Activated CD4-positive, alpha-beta memory T cell treated with anti-CD3 and anti-CD28 coated beads for 36 hours (primary cell): Measurements from ENCODE around the gene SLC12A2. TPM values are rescaled to one million over a fixed set of nuclear protein-coding genes. Genes with fewer than 3 reads are reported as not detected.

Experiments used
- CTCF ChIA-PET: fragments of 350-600 bp; sonication (Branson Sonifier 250); formaldehyde crosslinking; loops from one replicate; lab custom pipeline; 2021; ENCODE audit warnings: antibody characterized with exemption, inconsistent platforms; lab: Charles Lee
- POLR2A ChIA-PET: fragments of 350-600 bp; sonication (Branson Sonifier 250); formaldehyde crosslinking; loops from one replicate; lab custom pipeline; 2021; ENCODE audit warnings: antibody characterized with exemption; lab: Charles Lee
- DNase-seq: peaks from one replicate; pipeline ENCODE4 v3.0.0-alpha.2; 2020
- H3K27ac Mint-ChIP-seq: one replicate; pipeline ENCODE4 v1.8.0; 2021; ENCODE audit warnings: mixed read lengths
- H3K27me3 Mint-ChIP-seq: one replicate; pipeline ENCODE4 v1.8.0; 2021; ENCODE audit warnings: mixed read lengths
- H3K36me3 Mint-ChIP-seq: one replicate; pipeline ENCODE4 v1.8.0; 2021; ENCODE audit warnings: mixed read lengths
- H3K4me1 Mint-ChIP-seq: one replicate; pipeline ENCODE4 v1.8.0; 2021; ENCODE audit warnings: low read depth, mixed read lengths
- H3K4me3 Mint-ChIP-seq: one replicate; pipeline ENCODE4 v1.8.0; 2021; ENCODE audit warnings: mild to moderate bottlenecking, mixed read lengths
- H3K9me3 Mint-ChIP-seq: one replicate; pipeline ENCODE4 v1.8.0; 2021; ENCODE audit warnings: mixed read lengths
- intact Hi-C: fragments of 100-400 bp; cut with micrococcal nuclease; formaldehyde crosslinking; loops from one replicate; pipeline ENCODE4 v1.15.1; 2023
- total RNA-seq, 2 experiments: library from RNA; stranded (reverse); gene quantifications; one replicate each; pipeline ENCODE4 v1.2.3, GENCODE V29; 2021

SLC12A2 gene
- total RNA-seq, 2 experiments from 2014 or later, result 9.7 to 9.9 TPM

DNA sequence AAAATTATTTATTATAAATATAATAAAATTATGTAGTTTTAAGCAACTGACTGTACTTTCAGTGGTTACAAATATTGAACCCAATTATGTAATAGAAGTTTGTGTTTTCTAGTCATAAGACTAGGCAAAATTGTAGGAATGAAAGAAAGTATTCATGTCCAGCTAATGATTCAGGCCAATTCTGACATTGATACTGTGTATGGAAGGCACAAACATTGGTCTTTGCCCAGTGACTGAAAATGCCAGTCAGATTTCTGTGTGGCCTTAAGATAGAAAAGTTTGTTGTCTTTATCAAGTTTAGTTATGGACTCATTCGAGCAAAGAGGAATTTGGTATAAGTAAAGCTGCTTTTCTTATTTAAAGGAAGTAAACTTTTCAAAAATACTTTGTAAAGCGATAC, 60.3 kb downstream of the SLC12A2 start:
- CTCF ChIA-PET, result no interaction called here
- H3K27ac Mint-ChIP-seq, result no peak overlapping the region
- H3K27me3 Mint-ChIP-seq, result no peaks in the 10 kb centered on the region
- POLR2A ChIA-PET, result no interaction called here
- H3K4me3 Mint-ChIP-seq, result no peak overlapping the region
- H3K36me3 Mint-ChIP-seq, result peaks cover 22% of the 10 kb centered on the region
- H3K4me1 Mint-ChIP-seq, result no peaks in the 10 kb centered on the region
- intact Hi-C loops, result no loop called here
- no peaks in the 10 kb centered on the region for H3K9me3 Mint-ChIP-seq
- no peak for DNase-seq

DNA sequence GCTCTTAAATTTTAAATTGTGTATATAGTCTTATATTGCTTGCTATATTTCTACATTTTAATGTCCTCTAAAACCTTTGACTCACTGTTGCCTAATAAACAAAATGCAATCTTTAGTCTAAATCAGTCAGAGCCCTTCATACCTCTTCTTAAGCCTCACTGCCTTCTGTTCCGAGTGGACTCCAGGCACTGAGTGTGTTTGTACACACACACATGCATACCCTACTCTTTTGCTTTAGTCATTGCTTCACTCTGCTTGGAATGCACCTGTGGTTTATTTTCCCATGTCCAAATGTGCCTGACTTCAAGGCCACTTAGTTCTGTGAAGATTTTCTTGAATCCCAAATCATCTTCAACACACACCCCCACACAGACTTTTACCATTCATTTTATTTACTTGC, 60.9 kb downstream of the SLC12A2 start:
- Mint-ChIP-seq H3K27me3 (no peaks in the 10 kb centered on the region), H3K4me3 (no peak overlapping the region), H3K36me3 (peaks cover 26% of the 10 kb centered on the region), H3K9me3 (no peaks in the 10 kb centered on the region), H3K27ac (no peak overlapping the region), H3K4me1 (no peaks in the 10 kb centered on the region)
- DNase-seq, result no peak
- ChIA-PET POLR2A (no interaction called here), CTCF (no interaction called here)
- intact Hi-C loops, result no loop called here

DNA sequence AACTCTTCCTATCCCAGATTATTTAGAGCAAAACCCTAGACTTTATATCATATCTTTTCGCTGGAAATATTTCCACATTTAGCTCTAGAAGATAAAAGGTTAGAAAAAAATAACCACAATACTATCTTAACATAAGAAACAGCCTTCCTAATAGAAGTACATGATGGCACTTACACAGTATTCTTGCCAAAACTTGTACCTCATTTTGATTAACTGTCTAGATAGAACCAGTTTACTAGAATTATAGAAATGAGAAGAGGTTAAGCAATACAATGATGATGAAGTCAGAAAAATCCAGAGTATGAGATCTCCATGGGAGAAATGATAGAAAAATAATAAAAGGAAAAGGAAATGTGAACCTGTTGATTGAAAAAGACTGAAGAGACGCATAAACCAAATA, 63.1 kb downstream of the SLC12A2 start:
- no peaks in the 10 kb centered on the region for H3K4me1 Mint-ChIP-seq
- ChIA-PET CTCF (no interaction called here), POLR2A (no interaction called here)
- peaks cover 27% of the 10 kb centered on the region for H3K36me3 Mint-ChIP-seq
- H3K27ac Mint-ChIP-seq, result no peak overlapping the region
- H3K4me3 Mint-ChIP-seq, result no peak overlapping the region
- no peaks in the 10 kb centered on the region for H3K9me3 Mint-ChIP-seq
- no peaks in the 10 kb centered on the region for H3K27me3 Mint-ChIP-seq
- intact Hi-C loops, result no loop called here
- DNase-seq, result no peak

DNA sequence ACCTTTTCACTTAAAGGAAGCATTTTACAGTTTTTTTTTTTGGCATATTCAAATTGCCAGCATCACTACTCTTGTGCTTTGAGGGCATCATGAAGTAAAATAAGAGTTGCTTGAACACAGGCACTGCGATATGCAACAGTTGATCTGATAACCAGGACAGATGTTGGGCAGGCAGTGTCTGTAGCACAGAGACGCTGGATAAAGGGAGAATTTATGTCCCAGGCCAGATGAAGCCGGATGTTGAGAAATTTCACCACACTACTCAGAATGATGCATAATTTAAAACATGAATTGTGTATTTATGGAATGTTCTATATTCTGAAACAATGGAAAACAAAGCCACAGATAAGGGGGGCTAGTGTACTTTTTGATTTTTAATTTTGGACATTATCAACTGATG, 71.4 kb downstream of the SLC12A2 start:
- ChIA-PET POLR2A (no interaction called here), CTCF (no interaction called here)
- Mint-ChIP-seq H3K36me3 (peaks cover 44% of the 10 kb centered on the region), H3K4me1 (no peaks in the 10 kb centered on the region), H3K9me3 (peaks cover 10% of the 10 kb centered on the region), H3K27me3 (no peaks in the 10 kb centered on the region), H3K27ac (no peak overlapping the region), H3K4me3 (no peak overlapping the region)
- DNase-seq, result no peak
- intact Hi-C loops, result no loop called here

DNA sequence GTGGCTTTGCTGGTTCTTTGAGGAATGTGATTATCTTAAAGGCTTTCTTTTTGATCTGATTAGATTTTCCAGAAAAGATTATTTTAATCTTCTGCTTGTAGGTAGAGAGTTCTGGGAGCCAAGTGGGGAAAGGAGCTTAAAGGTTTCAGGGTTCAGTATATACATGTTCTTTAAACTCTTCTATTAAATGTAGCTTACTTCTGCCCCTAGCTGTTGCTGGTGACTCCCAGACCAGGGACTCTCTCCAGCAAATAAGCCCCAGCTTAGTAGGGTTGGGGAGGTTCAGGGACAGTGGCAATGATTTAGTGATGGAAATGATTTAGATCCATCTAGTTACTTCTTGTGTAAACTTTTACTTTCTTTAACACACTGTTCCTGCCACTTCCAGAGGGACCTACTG, 72.2 kb downstream of the SLC12A2 start:
- Mint-ChIP-seq H3K9me3 (peaks cover 10% of the 10 kb centered on the region), H3K27ac (no peak overlapping the region), H3K4me1 (no peaks in the 10 kb centered on the region), H3K4me3 (no peak overlapping the region), H3K27me3 (no peaks in the 10 kb centered on the region), H3K36me3 (peaks cover 49% of the 10 kb centered on the region)
- ChIA-PET POLR2A (no interaction called here), CTCF (no interaction called here)
- no peak for DNase-seq
- intact Hi-C loops, result no loop called here

DNA sequence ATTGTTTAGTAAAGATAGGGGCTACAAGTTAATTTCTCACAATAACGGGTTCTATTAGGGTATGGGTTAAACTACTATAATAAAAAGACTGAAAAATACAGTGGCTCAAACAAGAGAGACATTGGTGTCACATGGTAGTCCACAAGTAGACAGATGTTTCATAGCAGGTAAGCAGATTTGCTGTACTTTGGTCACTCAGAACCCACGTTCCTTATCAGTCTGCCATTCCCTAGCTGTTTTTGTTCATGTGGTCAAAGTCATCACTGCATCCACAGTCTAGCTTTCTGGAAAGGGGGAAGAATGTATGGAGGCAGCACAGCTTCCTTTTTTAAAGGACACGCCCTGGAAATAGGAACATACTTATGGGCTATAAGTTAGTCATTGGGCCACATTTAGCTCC, 73.0 kb downstream of the SLC12A2 start:
- no peak for DNase-seq
- intact Hi-C loops, result no loop called here
- ChIA-PET POLR2A (no interaction called here), CTCF (no interaction called here)
- Mint-ChIP-seq H3K9me3 (peaks cover 10% of the 10 kb centered on the region), H3K4me1 (no peaks in the 10 kb centered on the region), H3K4me3 (no peak overlapping the region), H3K27me3 (no peaks in the 10 kb centered on the region), H3K27ac (no peak overlapping the region), H3K36me3 (peaks cover 49% of the 10 kb centered on the region)

DNA sequence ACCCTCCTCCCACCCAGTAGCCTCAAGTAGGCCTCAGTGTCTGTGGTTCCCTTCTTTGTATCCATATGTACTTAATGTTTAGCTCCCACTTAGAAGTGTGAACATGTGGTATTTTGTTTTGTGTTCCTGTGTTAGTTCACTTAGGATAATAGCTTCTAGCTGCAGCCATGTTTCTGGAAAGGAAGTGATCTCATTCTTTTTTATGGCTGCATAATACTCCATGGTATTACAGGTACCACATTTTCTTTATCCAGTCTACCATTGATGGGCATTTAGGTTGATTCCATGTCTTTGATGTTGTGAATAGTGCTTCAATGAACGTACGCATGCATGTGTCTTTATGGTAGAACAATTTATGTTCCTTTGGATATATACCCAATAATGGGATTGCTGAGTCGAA, 74.8 kb downstream of the SLC12A2 start:
- H3K4me1 Mint-ChIP-seq, result no peaks in the 10 kb centered on the region
- peaks cover 10% of the 10 kb centered on the region for H3K9me3 Mint-ChIP-seq
- DNase-seq, result no peak
- ChIA-PET CTCF (interaction anchor here (0.8 kb wide), 1 partner anchor 282 kb away, joined by 3 read pairs; no protein-coding TSS in a partner anchor), POLR2A (no interaction called here)
- no peaks in the 10 kb centered on the region for H3K27me3 Mint-ChIP-seq
- no peak overlapping the region for H3K27ac Mint-ChIP-seq
- no peak overlapping the region for H3K4me3 Mint-ChIP-seq
- intact Hi-C loops, result no loop called here
- peaks cover 54% of the 10 kb centered on the region for H3K36me3 Mint-ChIP-seq

DNA sequence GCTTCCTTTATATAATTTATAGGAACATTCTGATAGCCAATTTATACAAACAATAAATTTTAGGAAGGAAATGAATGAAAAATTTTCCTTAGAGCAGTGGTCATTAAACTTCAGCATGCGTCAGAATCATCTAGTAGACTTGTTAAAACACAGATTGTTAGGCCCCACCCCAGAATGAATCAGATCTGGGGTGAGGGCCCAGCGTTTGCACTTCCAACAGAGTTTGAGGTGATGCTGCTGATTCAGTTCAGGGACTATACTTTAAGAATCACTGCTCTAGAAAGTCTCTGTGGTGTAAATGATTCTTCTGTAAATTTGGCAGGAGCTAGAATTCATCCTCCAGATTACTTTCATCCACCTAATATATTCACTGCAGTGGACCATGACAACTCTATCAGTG, 80.4 kb downstream of the SLC12A2 start:
- Mint-ChIP-seq H3K4me1 (no peaks in the 10 kb centered on the region), H3K9me3 (peaks cover 5% of the 10 kb centered on the region), H3K27ac (no peak overlapping the region), H3K4me3 (no peak overlapping the region), H3K27me3 (no peaks in the 10 kb centered on the region), H3K36me3 (peaks cover 35% of the 10 kb centered on the region)
- DNase-seq, result no peak
- CTCF ChIA-PET, result no interaction called here
- intact Hi-C loops, result no loop called here
- POLR2A ChIA-PET, result no interaction called here

DNA sequence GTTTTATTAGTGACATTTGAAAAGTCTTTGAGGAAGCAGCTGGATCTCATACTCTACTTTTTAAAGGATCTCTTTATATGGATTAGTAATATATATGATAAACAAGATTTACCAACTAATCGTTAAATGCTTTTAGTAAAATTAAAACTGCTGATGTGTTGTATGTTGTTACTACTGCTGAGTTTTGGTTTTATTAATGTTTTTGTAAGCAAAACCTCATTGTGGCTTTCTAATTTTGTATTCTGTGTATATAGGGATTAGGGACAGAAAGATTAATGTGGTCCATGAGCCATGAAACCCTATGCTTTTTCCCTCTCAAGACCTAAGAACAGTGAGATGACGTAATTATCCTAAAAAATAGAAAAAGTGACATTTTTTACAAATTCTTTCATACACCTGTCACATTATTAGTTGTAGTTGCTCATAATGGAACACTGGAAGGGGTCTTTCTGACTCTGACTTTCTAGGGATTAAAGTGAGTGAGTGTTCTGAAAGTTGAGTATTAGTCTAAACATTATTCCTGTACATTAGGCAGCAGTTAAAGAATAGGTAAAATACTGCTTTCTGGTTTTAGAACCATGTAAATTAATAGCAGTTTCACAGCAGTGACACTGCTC, 85.9 kb downstream of the SLC12A2 start:
- CTCF ChIA-PET, result interaction anchor here (0.6 kb wide), 1 partner anchor 1575 kb away, joined by 5 read pairs; no protein-coding TSS in a partner anchor
- POLR2A ChIA-PET, result no interaction called here
- H3K27me3 Mint-ChIP-seq, result no peaks in the 10 kb centered on the region
- DNase-seq, result no peak
- H3K36me3 Mint-ChIP-seq, result peaks cover 12% of the 10 kb centered on the region
- no peak overlapping the region for H3K27ac Mint-ChIP-seq
- intact Hi-C loops, result no loop called here
- no peak overlapping the region for H3K4me3 Mint-ChIP-seq
- no peaks in the 10 kb centered on the region for H3K9me3 Mint-ChIP-seq
- no peaks in the 10 kb centered on the region for H3K4me1 Mint-ChIP-seq

DNA sequence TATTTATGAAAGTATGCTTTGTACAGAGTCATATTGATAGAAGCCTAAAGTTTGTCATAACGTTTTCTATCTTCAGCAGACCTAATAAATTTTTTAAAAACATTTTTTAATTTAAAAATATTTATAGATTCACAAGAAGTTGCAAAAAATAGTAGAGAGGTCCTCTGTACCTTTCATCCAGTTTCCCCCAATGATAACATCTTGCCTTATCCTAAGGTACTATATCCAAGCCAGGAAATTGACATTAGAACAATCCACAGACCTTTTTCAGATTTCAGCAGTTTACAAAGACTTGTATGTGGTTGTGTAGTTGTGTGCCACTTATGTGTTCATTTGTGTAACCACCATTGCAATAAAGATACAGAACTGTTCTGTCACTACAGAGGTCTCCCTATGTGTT, 88.5 kb downstream of the SLC12A2 start:
- Mint-ChIP-seq H3K4me1 (no peaks in the 10 kb centered on the region), H3K27me3 (no peaks in the 10 kb centered on the region), H3K9me3 (no peaks in the 10 kb centered on the region), H3K36me3 (peaks cover 5% of the 10 kb centered on the region), H3K4me3 (no peak overlapping the region), H3K27ac (no peak overlapping the region)
- ChIA-PET POLR2A (no interaction called here), CTCF (interaction anchor here (0.8 kb wide), 1 partner anchor 954 kb away, joined by 3 read pairs; no protein-coding TSS in a partner anchor)
- DNase-seq, result no peak
- intact Hi-C loops, result no loop called here

DNA sequence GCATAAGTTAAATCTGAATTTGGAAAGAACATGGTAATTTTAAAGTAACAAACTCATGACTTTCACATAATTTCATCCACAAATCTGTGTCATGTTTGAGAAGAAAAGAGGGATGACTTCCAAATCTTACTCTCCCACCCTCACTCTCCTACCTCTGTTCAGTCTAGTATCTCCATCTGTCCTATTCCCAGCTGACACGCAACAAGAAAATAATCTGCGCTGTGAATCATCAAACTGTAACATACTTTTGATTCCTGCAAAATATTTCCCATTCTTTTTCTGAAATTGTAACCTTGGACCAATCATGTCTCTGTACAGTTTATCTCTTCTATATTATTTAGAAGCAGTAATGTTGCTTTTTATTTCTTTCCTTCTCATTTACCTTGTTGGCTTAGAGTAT, 91.4 kb downstream of the SLC12A2 start:
- intact Hi-C loops, result no loop called here
- H3K9me3 Mint-ChIP-seq, result no peaks in the 10 kb centered on the region
- no peak overlapping the region for H3K27ac Mint-ChIP-seq
- no peak for DNase-seq
- ChIA-PET CTCF (no interaction called here), POLR2A (no interaction called here)
- peaks cover 13% of the 10 kb centered on the region for H3K36me3 Mint-ChIP-seq
- no peaks in the 10 kb centered on the region for H3K4me1 Mint-ChIP-seq
- H3K27me3 Mint-ChIP-seq, result no peaks in the 10 kb centered on the region
- H3K4me3 Mint-ChIP-seq, result no peak overlapping the region

DNA sequence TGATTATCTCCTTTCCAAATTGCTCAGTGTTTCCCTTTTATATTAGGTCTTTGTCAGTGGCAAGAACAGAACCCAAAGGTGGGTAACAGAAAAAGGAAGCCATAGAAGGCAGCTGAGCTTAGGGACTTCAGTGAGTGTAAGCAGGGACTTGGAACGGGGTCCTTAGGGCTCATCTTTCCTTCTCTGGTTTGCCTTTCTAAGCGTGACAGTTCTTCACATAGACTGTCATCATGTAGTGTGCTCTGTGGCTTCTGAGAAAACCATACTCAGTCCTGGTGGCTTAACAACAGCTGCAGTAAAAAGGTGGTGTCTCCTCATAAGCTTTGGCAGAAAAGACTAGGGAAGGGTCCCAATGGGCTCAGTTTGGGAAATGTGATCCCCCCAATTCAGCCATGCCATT, 108.8 kb downstream of the SLC12A2 start:
- Mint-ChIP-seq H3K9me3 (no peaks in the 10 kb centered on the region), H3K4me1 (peaks cover 16% of the 10 kb centered on the region), H3K36me3 (peaks cover 6% of the 10 kb centered on the region), H3K4me3 (no peak overlapping the region), H3K27ac (no peak overlapping the region), H3K27me3 (no peaks in the 10 kb centered on the region)
- intact Hi-C loops, result no loop called here
- ChIA-PET CTCF (interaction anchor here (3.4 kb wide), 1 partner anchor 10 kb away, joined by 10 read pairs; no protein-coding TSS in a partner anchor), POLR2A (no interaction called here)
- DNase-seq, result no peak

DNA sequence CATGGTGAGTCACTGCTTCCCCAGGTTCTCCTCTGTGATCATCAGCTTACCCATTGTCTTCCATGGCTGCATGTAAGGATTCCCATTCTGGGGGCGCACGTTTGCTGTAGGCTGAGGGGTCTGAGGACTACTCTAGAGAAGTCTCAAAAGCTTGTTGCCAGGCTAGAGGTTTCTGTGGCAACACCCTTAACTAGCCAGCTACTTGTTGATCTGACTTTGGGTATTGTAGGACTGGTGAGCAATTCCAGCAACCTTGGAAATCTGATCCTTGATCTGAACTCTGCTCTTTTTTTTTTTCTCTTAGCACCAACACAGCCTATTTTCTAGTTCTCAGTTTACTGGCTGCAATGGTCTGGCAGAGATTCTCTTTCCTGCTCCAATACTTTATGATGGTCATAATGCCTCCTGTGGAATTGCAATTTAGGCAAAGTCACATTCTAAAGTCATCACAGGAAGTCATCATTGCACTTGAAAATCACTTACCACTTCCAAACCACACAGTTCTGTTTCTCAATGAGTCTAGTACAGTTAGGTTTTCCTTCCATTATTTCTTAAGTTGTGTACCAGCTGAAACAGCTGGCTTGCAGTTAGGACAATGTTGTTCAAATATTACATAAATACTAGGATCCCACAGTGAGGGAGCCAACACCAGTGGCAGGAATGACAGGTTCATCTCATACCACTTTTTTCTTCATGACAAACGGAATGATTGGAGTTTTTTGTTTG, 110.3 kb downstream of the SLC12A2 start:
- no peaks in the 10 kb centered on the region for H3K27me3 Mint-ChIP-seq
- CTCF ChIA-PET, result no interaction called here

More for the DNA sequence above, 110.3 kb downstream of the SLC12A2 start:
- peaks cover 6% of the 10 kb centered on the region for H3K36me3 Mint-ChIP-seq
- peaks cover 5% of the 10 kb centered on the region for H3K9me3 Mint-ChIP-seq
- H3K4me1 Mint-ChIP-seq, result peaks cover 30% of the 10 kb centered on the region
- H3K4me3 Mint-ChIP-seq, result no peak overlapping the region
- POLR2A ChIA-PET, result interaction anchor here (0.6 kb wide), 1 partner anchor 309 kb away, joined by 3 read pairs; no protein-coding TSS in a partner anchor
- DNase-seq, result no peak
- intact Hi-C loops, result no loop called here
- H3K27ac Mint-ChIP-seq, result no peak overlapping the region
